ENCODE results near the gene C1QTNF2. TPM values are rescaled to one million over a fixed set of nuclear protein-coding genes. Genes with fewer than 3 reads are reported as not detected.

The C1QTNF2 gene
- total and polyA plus RNA-seq, 3 donors from 2014 or later: 3.7 to 8.2 (median 6.4) TPM

GRCh38 chr5:160380041-160380440 is 9.6 kb upstream of the C1QTNF2 start:
- no peak for DNase-seq
- Histone ChIP-seq H3K4me3 (no peak overlapping the region), H3K4me1 (no peaks in the 10 kb centered on the region), H3K36me3 (ENCODE audit: low read depth, missing control alignments) (no peaks in the 10 kb centered on the region), H3K9me3 (no peaks in the 10 kb centered on the region), H3K27ac (no peak overlapping the region), H3K27me3 (no peaks in the 10 kb centered on the region)
- TF ChIP-seq POLR2A (IDR thresholded peaks at IDR 0.05) (no peak), CTCF (IDR thresholded peaks at IDR 0.05) (no peak)
- intact Hi-C loops (cut with DNase I; ENCODE audit: low total_unique reads): no loop called here
- 72 to 74% methylated on average over 2 of the region's 2 CpGs for WGBS, 2 donors

- Histone ChIP-seq H3K9me3 (no peaks in the 10 kb centered on the region), H3K27ac (no peak overlapping the region), H3K4me1 (no peaks in the 10 kb centered on the region), H3K36me3 (ENCODE audit: low read depth, missing control alignments) (no peaks in the 10 kb centered on the region), H3K4me3 (no peak overlapping the region), H3K27me3 (no peaks in the 10 kb centered on the region)
- 63 to 72% methylated on average over 4 of the region's 4 CpGs for WGBS, 2 donors
- intact Hi-C loops (cut with DNase I; ENCODE audit: low total_unique reads): no loop called here
- TF ChIP-seq POLR2A (IDR thresholded peaks at IDR 0.05) (no peak), CTCF (IDR thresholded peaks at IDR 0.05) (no peak)
- no peak for DNase-seq
These were observed 9.1 kb upstream of the C1QTNF2 start for GRCh38 chr5:160379511-160379910.

GRCh38 chr5:160378330-160378729 is 7.9 kb upstream of the C1QTNF2 start:
- H3K4me3 ChIP-seq: no peak overlapping the region
- no peak overlapping the region for H3K27ac ChIP-seq
- DNase-seq: no peak
- no peak for TF ChIP-seq POLR2A (IDR thresholded peaks at IDR 0.05)
- TF ChIP-seq CTCF (IDR thresholded peaks at IDR 0.05): no peak
- H3K4me1 ChIP-seq: no peaks in the 10 kb centered on the region
- no peaks in the 10 kb centered on the region for H3K27me3 ChIP-seq
- no peaks in the 10 kb centered on the region for H3K9me3 ChIP-seq
- no peaks in the 10 kb centered on the region for H3K36me3 ChIP-seq (ENCODE audit: low read depth, missing control alignments)
- WGBS, 2 donors: 44 to 47% methylated on average over 2 of the region's 2 CpGs
- intact Hi-C loops (cut with DNase I; ENCODE audit: low total_unique reads): no loop called here

GRCh38 chr5:160377651-160378050 is 7.2 kb upstream of the C1QTNF2 start:
- H3K27ac ChIP-seq: no peak overlapping the region
- intact Hi-C loops (cut with DNase I; ENCODE audit: low total_unique reads): no loop called here
- TF ChIP-seq POLR2A (IDR thresholded peaks at IDR 0.05) (no peak), CTCF (IDR thresholded peaks at IDR 0.05) (no peak)

GRCh38 chr5:160376416-160376815 is 6.0 kb upstream of the C1QTNF2 start:
- Histone ChIP-seq H3K9me3 (no peaks in the 10 kb centered on the region), H3K4me3 (no peak overlapping the region), H3K36me3 (ENCODE audit: low read depth, missing control alignments) (no peaks in the 10 kb centered on the region), H3K27me3 (no peaks in the 10 kb centered on the region), H3K27ac (no peak overlapping the region), H3K4me1 (no peaks in the 10 kb centered on the region)
- no peak for DNase-seq
- no peak for TF ChIP-seq CTCF (IDR thresholded peaks at IDR 0.05)
- TF ChIP-seq POLR2A (IDR thresholded peaks at IDR 0.05): no peak
- intact Hi-C loops (cut with DNase I; ENCODE audit: low total_unique reads): no loop called here

More at GRCh38 chr5:160377651-160378050, 7.2 kb upstream of the C1QTNF2 start:
- Histone ChIP-seq H3K4me3 (no peak overlapping the region), H3K27me3 (no peaks in the 10 kb centered on the region), H3K4me1 (no peaks in the 10 kb centered on the region), H3K36me3 (ENCODE audit: low read depth, missing control alignments) (no peaks in the 10 kb centered on the region), H3K9me3 (no peaks in the 10 kb centered on the region)
- 87 to 91% methylated on average over 5 of the region's 5 CpGs for WGBS, 2 donors
- no peak for DNase-seq
